Esophagus muscularis mucosa (tissue), 4 donors: ENCODE measurements around the gene L3MBTL4.

ENCODE experiments used
- EP300 ChIP-seq: sonication (generic); formaldehyde crosslinking; IDR thresholded peaks from one replicate; pipeline ENCODE4 v1.6.1; 2017; ENCODE audit warnings: antibody characterized with exemption
- POLR2A ChIP-seq: fragments of 450-650 bp; IDR thresholded peaks from one replicate; pipeline ENCODE4 v1.6.1; 2017; ENCODE audit warnings: antibody characterized with exemption, moderate library complexity, mild to moderate bottlenecking, low read depth
- POLR2AphosphoS5 ChIP-seq, 2 donors: sonication (generic); formaldehyde crosslinking; IDR thresholded peaks; one replicate each; pipeline ENCODE4 v1.6.1; 2017; ENCODE audit warnings: antibody characterized with exemption in 2 of 2
- TF ChIP-seq, protein P1 (sequence below), 3 experiments: fragments of 200-600 bp in 2 of 3; fragments of 450-650 bp in 1 of 3; sonication (generic) in 2 of 3; IDR thresholded peaks; one replicate each; pipeline ENCODE4 v1.5.1; 2017 to 2019; ENCODE audit warnings: antibody characterized with exemption in 3 of 3, mild to moderate bottlenecking in 2 of 3, moderate library complexity in 1 of 3

DNA sequence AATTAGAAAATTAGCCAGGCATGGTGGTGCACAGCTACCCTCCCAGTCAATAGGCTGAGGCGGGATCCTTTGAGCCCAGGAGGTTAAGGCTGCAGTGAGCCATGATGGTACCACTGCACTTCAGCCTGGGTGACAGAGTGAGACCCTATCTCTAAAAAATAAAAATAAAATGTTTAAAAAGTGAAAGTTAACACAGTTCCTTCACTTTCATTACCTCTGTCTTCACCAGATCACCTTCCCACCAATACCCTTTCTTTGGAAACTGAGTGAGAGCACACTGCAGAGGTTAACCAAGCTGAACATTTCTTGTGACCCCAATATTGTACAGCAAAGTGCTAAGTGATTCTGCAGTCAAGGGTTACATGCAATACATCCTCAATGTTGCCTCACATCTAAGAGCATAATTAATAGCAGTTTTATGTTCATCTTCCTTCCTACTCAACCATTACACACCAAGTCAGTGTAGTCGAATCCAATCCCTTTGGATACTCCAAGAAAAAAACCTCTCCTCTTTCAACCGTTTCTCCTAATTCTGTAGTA lies 1.7 kb downstream of the L3MBTL4 start:
- TF ChIP-seq POLR2AphosphoS5 (IDR thresholded peaks at IDR 0.05): no peak
- TF ChIP-seq POLR2A: no peak
- TF ChIP-seq EP300: no peak
- TF ChIP-seq, protein P1, sequence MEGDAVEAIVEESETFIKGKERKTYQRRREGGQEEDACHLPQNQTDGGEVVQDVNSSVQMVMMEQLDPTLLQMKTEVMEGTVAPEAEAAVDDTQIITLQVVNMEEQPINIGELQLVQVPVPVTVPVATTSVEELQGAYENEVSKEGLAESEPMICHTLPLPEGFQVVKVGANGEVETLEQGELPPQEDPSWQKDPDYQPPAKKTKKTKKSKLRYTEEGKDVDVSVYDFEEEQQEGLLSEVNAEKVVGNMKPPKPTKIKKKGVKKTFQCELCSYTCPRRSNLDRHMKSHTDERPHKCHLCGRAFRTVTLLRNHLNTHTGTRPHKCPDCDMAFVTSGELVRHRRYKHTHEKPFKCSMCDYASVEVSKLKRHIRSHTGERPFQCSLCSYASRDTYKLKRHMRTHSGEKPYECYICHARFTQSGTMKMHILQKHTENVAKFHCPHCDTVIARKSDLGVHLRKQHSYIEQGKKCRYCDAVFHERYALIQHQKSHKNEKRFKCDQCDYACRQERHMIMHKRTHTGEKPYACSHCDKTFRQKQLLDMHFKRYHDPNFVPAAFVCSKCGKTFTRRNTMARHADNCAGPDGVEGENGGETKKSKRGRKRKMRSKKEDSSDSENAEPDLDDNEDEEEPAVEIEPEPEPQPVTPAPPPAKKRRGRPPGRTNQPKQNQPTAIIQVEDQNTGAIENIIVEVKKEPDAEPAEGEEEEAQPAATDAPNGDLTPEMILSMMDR (IDR thresholded peaks at IDR 0.05): no peak
